Suppressor macrophage treated with lipopolysaccharide for 1 hour (primary cell): ENCODE results near the gene PTHLH.
A peak's percentile ranks its signal among the peaks of the same experiment; 100 is the strongest.

Source experiments
- DNase-seq, 3 donors: peaks; one replicate each; pipeline ENCODE4 v3.0.0-alpha.2; 2020 to 2022

Gene PTHLH

GRCh38 chr12:27972721-27973120, at the start of gene PTHLH:
TSS of gene PTHLH (minus strand) at chr12:27972733. CDS start at chr12:27969494, 3,239 bp downstream.
- DNase-seq = no peak

- no peak for DNase-seq
Observed at GRCh38 chr12:28021704-28022103, 49.2 kb upstream of the PTHLH start.

GRCh38 chr12:28017873-28018255, 45.3 kb upstream of the PTHLH start:
- no peak for DNase-seq

GRCh38 chr12:28017126-28017872, 44.8 kb upstream of the PTHLH start:
- no peak for DNase-seq

- no peak for DNase-seq
Observed at GRCh38 chr12:28015165-28015564, 42.6 kb upstream of the PTHLH start.

GRCh38 chr12:28014196-28014595, 41.7 kb upstream of the PTHLH start:
- DNase-seq = no peak

GRCh38 chr12:28012333-28012918, 39.9 kb upstream of the PTHLH start:
- DNase-seq = no peak

- DNase-seq = no peak
Observed at GRCh38 chr12:28010036-28010435, 37.5 kb upstream of the PTHLH start.

- DNase-seq = no peak
Observed at GRCh38 chr12:27999970-28000369, 27.4 kb upstream of the PTHLH start.

GRCh38 chr12:27999521-27999920, 27.0 kb upstream of the PTHLH start:
- DNase-seq = no peak

- DNase-seq = no peak
Observed at GRCh38 chr12:27998658-27999057, 26.1 kb upstream of the PTHLH start.

- DNase-seq = no peak
Observed at GRCh38 chr12:27998170-27998569, 25.6 kb upstream of the PTHLH start.

GRCh38 chr12:27996761-27997160, 24.2 kb upstream of the PTHLH start:
- DNase-seq = no peak

GRCh38 chr12:27995406-27995805, 22.9 kb upstream of the PTHLH start:
- DNase-seq = no peak

GRCh38 chr12:27988594-27989233, 16.2 kb upstream of the PTHLH start:
- no peak for DNase-seq

GRCh38 chr12:27987331-27987730, 14.8 kb upstream of the PTHLH start:
- DNase-seq = no peak

GRCh38 chr12:27984275-27984674, 11.7 kb upstream of the PTHLH start:
- no peak for DNase-seq

- no peak for DNase-seq
Observed at GRCh38 chr12:27982951-27983350, 10.4 kb upstream of the PTHLH start.

- no peak for DNase-seq
Observed at GRCh38 chr12:27982385-27982784, 9.9 kb upstream of the PTHLH start.

- DNase-seq = no peak
Observed at GRCh38 chr12:27981874-27982273, 9.3 kb upstream of the PTHLH start.

- DNase-seq = no peak
Observed at GRCh38 chr12:27979145-27979544, 6.6 kb upstream of the PTHLH start.

GRCh38 chr12:27975222-27976136, 2.9 kb upstream of the PTHLH start:
- DNase-seq = peak in 1 of 3 donors; percentile 8

- no peak for DNase-seq
Observed at GRCh38 chr12:27974735-27975221, 2.2 kb upstream of the PTHLH start.
